ENCODE measurements around the gene CCDC27. TPM values are rescaled to one million over a fixed set of nuclear protein-coding genes. Genes with fewer than 3 reads are reported as not detected.

The CCDC27 gene
- total RNA-seq, 1 experiment from 2014 or later = not detected

DNA sequence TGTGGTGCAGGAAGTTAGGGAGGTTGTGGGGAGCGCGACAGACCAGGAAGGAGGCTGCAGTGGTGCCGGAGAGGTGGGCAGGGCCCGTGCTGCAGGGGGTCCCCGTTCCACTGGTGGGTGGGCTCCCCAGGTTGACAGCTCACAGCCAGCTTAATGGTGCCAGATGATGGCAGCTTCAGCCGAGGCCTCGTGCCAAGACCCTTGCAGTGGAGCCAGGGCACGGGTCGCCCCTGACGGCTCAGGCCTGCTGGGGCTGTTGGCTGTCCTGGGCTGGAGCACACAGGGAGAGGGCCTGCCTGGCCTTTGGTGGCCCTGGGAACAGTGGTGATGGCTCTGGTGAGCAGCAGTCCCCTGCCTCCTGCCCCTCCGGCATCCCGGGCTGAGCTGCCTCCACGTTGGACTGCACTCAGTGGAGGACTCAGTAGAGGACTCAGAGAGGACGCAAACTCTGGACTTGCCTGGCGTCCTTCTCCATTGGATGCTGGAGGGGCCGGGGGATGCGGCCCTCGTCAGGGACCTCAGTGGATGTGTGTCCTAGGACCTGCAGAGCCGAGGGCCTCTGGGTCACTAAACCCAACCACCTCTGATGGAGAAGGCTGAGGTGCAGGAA, 46.8 kb upstream of the CCDC27 start:
- Histone ChIP-seq H3K36me3 (ENCODE audit: control insufficient read depth, insufficient read depth, low read length) (no peaks in the 10 kb centered on the region), H3K9me3 (ENCODE audit: control insufficient read depth, insufficient read depth, low read depth, low read length) (no peaks in the 10 kb centered on the region), H3K27me3 (ENCODE audit: control insufficient read depth, insufficient read depth, low read length) (no peaks in the 10 kb centered on the region), H3K4me1 (ENCODE audit: control insufficient read depth, insufficient read depth, low read length) (peaks cover 8% of the 10 kb centered on the region), H3K27ac (ENCODE audit: low read length) (no peak overlapping the region), H3K4me3 (ENCODE audit: low read depth in 2 of 2, low read length in 2 of 2) (no peak overlapping the region)
- DNase-seq (ENCODE audit: low read depth, low spot score) (no peak), ATAC-seq (peak; percentile 18; the same call in 1 of the 2 replicates)
- intact Hi-C loops (cut with micrococcal nuclease; ENCODE audit: unreplicated experiment) = no loop called here
- BruUV-seq (replicated peaks) = no TSS peak
- ChIA-PET POLR2A (no interaction called here), CTCF (no interaction called here)
- in situ Hi-C loops (cut with HindIII; ENCODE audit: low pct_unique_long_range_greater_than_20kb, low sequenced_read_pairs) = no loop called here
- no peak for TF ChIP-seq POLR2AphosphoS5 (IDR thresholded peaks at IDR 0.05; ENCODE audit: low read depth, low read length)

- TF ChIP-seq TCF7L2 (IDR thresholded peaks at IDR 0.05; ENCODE audit: low read depth, low read length) = no peak
- TF ChIP-seq SIN3A (IDR thresholded peaks at IDR 0.05; ENCODE audit: borderline replicate concordance, insufficient read depth, low read depth, low read length) = no peak
- no peak for TF ChIP-seq POLR2AphosphoS5 (IDR thresholded peaks at IDR 0.05; ENCODE audit: low read depth, low read length)
- no peak for TF ChIP-seq REST (IDR thresholded peaks at IDR 0.05; ENCODE audit: insufficient read depth in 1 of 2, low read depth in 2 of 2, low read length in 1 of 2)
- TF ChIP-seq CTCF (IDR thresholded peaks at IDR 0.05) = no peak
- intact Hi-C loops (cut with micrococcal nuclease; ENCODE audit: unreplicated experiment) (no loop called here), in situ Hi-C loops (cut with HindIII; ENCODE audit: low pct_unique_long_range_greater_than_20kb, low sequenced_read_pairs) (no loop called here)
- Histone ChIP-seq H3K36me3 (ENCODE audit: control insufficient read depth, insufficient read depth, low read length) (no peaks in the 10 kb centered on the region), H3K4me1 (ENCODE audit: control insufficient read depth, insufficient read depth, low read length) (peaks cover 11% of the 10 kb centered on the region), H3K27ac (ENCODE audit: low read length) (no peak overlapping the region), H3K4me3 (ENCODE audit: low read depth in 2 of 2, low read length in 2 of 2) (no peak overlapping the region), H3K27me3 (ENCODE audit: control insufficient read depth, insufficient read depth, low read length) (no peaks in the 10 kb centered on the region), H3K9me3 (ENCODE audit: control insufficient read depth, insufficient read depth, low read depth, low read length) (no peaks in the 10 kb centered on the region)
- no TSS peak for BruUV-seq (replicated peaks)
- no peak for ATAC-seq
- DNase-seq (ENCODE audit: low read depth, low spot score) = no peak
- ChIA-PET POLR2A (no interaction called here), CTCF (no interaction called here)
These were observed 45.5 kb upstream of the CCDC27 start for GRCh38 chr1:3706651-3707297.

GRCh38 chr1:3707298-3707938, 44.8 kb upstream of the CCDC27 start:
- Histone ChIP-seq H3K4me1 (ENCODE audit: control insufficient read depth, insufficient read depth, low read length) (peaks cover 11% of the 10 kb centered on the region), H3K9me3 (ENCODE audit: control insufficient read depth, insufficient read depth, low read depth, low read length) (no peaks in the 10 kb centered on the region), H3K27me3 (ENCODE audit: control insufficient read depth, insufficient read depth, low read length) (no peaks in the 10 kb centered on the region), H3K27ac (ENCODE audit: low read length) (no peak overlapping the region), H3K4me3 (ENCODE audit: low read depth in 2 of 2, low read length in 2 of 2) (no peak overlapping the region), H3K36me3 (ENCODE audit: control insufficient read depth, insufficient read depth, low read length) (no peaks in the 10 kb centered on the region)
- BruUV-seq (replicated peaks) = no TSS peak
- in situ Hi-C loops (cut with HindIII; ENCODE audit: low pct_unique_long_range_greater_than_20kb, low sequenced_read_pairs) (no loop called here), intact Hi-C loops (cut with micrococcal nuclease; ENCODE audit: unreplicated experiment) (no loop called here)
- TF ChIP-seq SIN3A (IDR thresholded peaks at IDR 0.05; ENCODE audit: borderline replicate concordance, insufficient read depth, low read depth, low read length) (no peak), CTCF (IDR thresholded peaks at IDR 0.05) (no peak), TCF7L2 (IDR thresholded peaks at IDR 0.05; ENCODE audit: low read depth, low read length) (no peak), POLR2AphosphoS5 (IDR thresholded peaks at IDR 0.05; ENCODE audit: low read depth, low read length) (no peak), REST (IDR thresholded peaks at IDR 0.05; ENCODE audit: insufficient read depth in 1 of 2, low read depth in 2 of 2, low read length in 1 of 2) (no peak)
- CTCF ChIA-PET = no interaction called here
- POLR2A ChIA-PET = no interaction called here
- no peak for DNase-seq (ENCODE audit: low read depth, low spot score)
- ATAC-seq = no peak
